Measurements from ENCODE around the gene KLHDC7B. TPM values are rescaled to one million over a fixed set of nuclear protein-coding genes. Genes with fewer than 3 reads are reported as not detected.
A peak's percentile ranks its signal among the peaks of the same experiment; 100 is the strongest.

Gene KLHDC7B
- total RNA-seq, 1 experiment from 2014 or later, result 1.6 TPM

DNA sequence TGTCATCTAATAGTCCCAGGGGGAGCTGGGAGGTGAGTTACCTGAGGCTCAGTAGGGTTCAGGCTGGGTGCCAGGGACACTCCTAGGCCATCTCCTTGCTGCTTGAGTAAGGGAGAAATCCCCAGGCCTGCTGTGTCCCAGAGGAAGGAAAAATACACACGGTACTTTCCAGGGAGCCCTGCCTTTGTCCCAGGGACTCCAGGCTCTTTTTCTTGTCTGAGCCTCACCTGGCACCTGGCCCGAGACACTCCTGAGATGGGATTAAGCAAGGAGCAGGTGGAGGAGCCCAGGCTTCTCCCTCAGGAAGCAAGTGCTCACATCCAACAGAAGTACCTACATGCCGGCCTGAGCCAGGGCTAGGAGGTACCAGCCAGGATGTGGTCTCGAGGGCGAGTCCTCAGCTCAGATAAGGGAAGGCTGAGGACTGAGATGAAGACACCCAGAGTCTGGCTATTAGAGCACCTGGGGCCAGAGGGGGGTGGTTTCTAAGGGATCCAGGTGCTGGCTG lies 899 bp upstream of the KLHDC7B start:
- intact Hi-C loops (cut with micrococcal nuclease; ENCODE audit: unreplicated experiment), result no loop called here
- Mint-ChIP-seq H3K9me3 (ENCODE audit: low read depth, unreplicated experiment) (no peaks in the 10 kb centered on the region), H3K36me3 (ENCODE audit: insufficient read depth, unreplicated experiment) (peaks cover 24% of the 10 kb centered on the region), H3K4me1 (ENCODE audit: low read depth, unreplicated experiment) (peaks cover 39% of the 10 kb centered on the region), H3K4me3 (ENCODE audit: low read depth, unreplicated experiment) (peak overlapping the region; percentile 43), H3K27me3 (ENCODE audit: unreplicated experiment) (no peaks in the 10 kb centered on the region), H3K27ac (ENCODE audit: unreplicated experiment) (peak overlapping the region; percentile 92)
- DNase-seq, result peak; percentile 55
- CTCF ChIA-PET, result interaction anchor here (0.5 to 1.8 kb wide), 4 partner anchors 18 to 89 kb away, joined by 3 to 7 read pairs (median 4); partner anchors contain the start of genes ARSA, SCO2 and SYCE3
- BruUV-seq (replicated peaks), result TSS peak; percentile 44
- TF ChIP-seq, protein P1, sequence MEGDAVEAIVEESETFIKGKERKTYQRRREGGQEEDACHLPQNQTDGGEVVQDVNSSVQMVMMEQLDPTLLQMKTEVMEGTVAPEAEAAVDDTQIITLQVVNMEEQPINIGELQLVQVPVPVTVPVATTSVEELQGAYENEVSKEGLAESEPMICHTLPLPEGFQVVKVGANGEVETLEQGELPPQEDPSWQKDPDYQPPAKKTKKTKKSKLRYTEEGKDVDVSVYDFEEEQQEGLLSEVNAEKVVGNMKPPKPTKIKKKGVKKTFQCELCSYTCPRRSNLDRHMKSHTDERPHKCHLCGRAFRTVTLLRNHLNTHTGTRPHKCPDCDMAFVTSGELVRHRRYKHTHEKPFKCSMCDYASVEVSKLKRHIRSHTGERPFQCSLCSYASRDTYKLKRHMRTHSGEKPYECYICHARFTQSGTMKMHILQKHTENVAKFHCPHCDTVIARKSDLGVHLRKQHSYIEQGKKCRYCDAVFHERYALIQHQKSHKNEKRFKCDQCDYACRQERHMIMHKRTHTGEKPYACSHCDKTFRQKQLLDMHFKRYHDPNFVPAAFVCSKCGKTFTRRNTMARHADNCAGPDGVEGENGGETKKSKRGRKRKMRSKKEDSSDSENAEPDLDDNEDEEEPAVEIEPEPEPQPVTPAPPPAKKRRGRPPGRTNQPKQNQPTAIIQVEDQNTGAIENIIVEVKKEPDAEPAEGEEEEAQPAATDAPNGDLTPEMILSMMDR (IDR thresholded peaks at IDR 0.05; ENCODE audit: unreplicated experiment), result no peak

DNA sequence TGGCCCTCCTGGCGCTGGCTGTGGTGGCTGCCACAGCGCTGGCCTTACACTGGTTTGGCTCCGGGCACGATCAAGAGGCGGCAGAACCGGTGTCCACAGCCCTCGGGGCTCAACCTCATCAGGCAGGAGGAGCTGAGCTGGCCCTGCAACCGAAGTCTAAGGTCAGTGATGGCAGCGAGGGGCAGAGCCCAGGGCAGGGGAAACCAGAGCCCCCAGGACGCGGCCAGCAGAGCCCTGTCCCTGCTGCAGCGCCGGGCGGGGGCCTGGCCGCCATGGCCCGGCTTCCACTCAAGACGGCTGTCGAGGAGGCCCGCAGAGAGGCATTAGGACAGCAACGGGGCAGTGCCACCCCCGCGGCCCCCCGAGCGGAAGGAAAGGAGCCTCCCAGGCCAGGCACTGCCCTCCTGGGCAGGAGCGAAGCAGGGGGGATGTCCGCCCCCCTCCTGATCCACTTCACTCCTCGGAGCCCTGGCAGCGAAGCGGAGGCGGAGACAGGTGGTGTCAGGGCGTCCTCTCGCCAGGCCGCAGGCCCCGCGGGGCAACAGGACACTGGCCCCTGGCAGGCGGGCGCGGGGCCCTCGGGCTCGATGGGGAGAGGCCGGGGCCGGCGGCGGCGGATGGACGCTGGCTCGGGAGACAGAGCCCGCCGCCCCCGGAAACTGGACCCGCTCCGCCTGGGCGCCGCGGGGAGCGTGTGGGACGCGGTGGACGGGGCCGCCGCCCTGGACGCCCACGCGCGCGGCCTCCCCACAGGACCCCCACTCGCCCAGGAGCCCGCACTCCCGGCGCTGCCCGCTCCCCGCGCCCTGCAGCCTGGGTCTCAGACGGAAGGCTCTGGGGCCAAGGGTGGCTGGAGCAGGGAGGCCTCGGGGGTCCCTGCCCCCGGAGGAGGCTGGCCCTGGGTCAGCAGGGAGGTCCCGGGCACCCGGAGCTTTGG lies 895 bp downstream of the KLHDC7B start:
- no TSS peak for BruUV-seq (replicated peaks)
- DNase-seq, result no peak
- TF ChIP-seq, protein P1 (IDR thresholded peaks at IDR 0.05; ENCODE audit: unreplicated experiment), result no peak
- CTCF ChIA-PET, result interaction anchor here (0.5 to 1.8 kb wide), 2 partner anchors 16 to 34 kb away, joined by 7 to 8 read pairs; partner anchors contain the start of gene SYCE3
- Mint-ChIP-seq H3K36me3 (ENCODE audit: insufficient read depth, unreplicated experiment) (peaks cover 13% of the 10 kb centered on the region), H3K27me3 (ENCODE audit: unreplicated experiment) (no peaks in the 10 kb centered on the region), H3K27ac (ENCODE audit: unreplicated experiment) (peak overlapping the region; percentile 92), H3K4me3 (ENCODE audit: low read depth, unreplicated experiment) (peak overlapping the region; percentile 43), H3K9me3 (ENCODE audit: low read depth, unreplicated experiment) (no peaks in the 10 kb centered on the region), H3K4me1 (ENCODE audit: low read depth, unreplicated experiment) (peaks cover 23% of the 10 kb centered on the region)
- intact Hi-C loops (cut with micrococcal nuclease; ENCODE audit: unreplicated experiment), result no loop called here

DNA sequence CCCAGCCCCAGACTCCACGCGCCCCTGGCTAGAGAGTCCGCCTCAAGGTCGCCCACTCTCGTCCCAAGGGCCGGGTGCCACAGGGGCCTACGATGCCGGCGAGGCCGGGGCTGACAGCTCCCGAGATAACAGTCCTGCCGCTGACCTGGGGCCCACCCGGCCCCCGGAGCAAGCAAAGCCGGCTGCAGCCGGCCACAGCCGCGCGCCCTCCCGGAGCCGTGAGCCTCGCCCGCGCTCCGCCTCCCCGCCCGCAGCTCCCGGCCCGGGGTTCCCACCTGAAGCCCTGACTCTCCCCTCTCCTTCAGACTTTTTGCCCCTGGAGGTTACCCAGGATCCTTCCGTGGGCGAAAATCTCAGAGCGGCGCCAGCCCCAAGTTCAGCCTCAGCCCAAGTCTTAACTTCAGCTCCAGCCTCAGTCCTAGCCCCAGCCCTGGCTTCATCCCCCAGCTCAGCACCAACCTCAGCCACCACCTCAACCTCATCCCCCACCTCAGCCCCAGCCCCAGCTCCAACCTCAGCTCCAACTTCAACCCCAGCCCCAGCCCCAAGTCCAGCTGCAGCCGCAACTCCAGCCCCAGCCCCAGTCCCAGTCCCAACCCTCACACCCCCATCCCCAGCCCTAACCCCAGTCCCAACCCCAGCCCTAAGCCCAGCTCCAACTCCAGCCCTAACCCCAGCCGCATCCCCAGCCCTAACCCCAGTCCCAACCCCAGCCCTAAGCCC lies 1.7 kb downstream of the KLHDC7B start:
- TF ChIP-seq, protein P1 (IDR thresholded peaks at IDR 0.05; ENCODE audit: unreplicated experiment), result no peak
- Mint-ChIP-seq H3K4me3 (ENCODE audit: low read depth, unreplicated experiment) (no peak overlapping the region), H3K9me3 (ENCODE audit: low read depth, unreplicated experiment) (no peaks in the 10 kb centered on the region), H3K4me1 (ENCODE audit: low read depth, unreplicated experiment) (peaks cover 19% of the 10 kb centered on the region), H3K36me3 (ENCODE audit: insufficient read depth, unreplicated experiment) (peaks cover 10% of the 10 kb centered on the region), H3K27me3 (ENCODE audit: unreplicated experiment) (no peaks in the 10 kb centered on the region), H3K27ac (ENCODE audit: unreplicated experiment) (no peak overlapping the region)
- CTCF ChIA-PET, result no interaction called here
- no peak for DNase-seq
- BruUV-seq (replicated peaks), result no TSS peak
- intact Hi-C loops (cut with micrococcal nuclease; ENCODE audit: unreplicated experiment), result no loop called here

DNA sequence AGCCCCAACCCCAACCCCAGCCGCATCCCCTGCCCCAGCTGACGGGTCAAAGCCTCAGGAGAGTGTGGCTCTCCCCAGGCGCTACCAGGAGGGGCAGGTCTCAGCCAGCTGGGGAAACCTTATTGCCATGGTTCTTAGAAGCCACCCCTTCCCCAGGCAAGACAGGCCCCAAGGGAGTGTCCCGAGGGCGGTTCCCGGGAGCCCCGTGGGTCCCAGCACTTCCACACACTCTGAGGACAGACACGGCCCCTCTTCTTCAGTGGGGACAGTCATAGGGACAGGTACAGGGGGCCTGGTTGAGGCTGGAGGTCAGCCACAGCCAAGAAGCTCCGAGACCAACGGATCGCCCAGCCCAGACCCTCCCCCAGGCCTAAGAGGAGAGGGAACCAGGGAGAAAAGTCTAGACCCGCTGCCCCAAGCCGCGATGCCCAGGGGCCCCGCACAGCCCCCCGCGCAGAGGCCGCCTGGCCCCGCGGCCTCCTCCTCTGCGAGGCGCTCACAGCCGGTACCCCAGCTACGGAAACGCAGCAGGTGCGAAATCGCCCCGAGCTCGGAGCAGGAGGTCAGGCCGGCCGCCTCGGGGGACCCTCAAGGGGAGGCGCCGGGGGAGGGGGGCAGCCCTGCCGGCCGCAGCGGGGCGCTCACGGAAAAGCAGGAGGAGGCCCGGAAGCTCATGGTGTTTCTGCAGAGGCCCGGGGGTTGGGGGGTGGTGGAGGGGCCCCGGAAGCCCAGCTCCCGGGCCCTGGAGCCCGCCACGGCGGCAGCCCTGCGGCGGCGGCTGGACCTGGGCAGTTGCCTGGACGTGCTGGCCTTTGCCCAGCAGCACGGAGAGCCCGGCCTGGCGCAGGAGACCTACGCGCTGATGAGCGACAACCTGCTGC lies 2.6 kb downstream of the KLHDC7B start:
- Mint-ChIP-seq H3K36me3 (ENCODE audit: insufficient read depth, unreplicated experiment) (peaks cover 10% of the 10 kb centered on the region), H3K4me3 (ENCODE audit: low read depth, unreplicated experiment) (no peak overlapping the region), H3K27me3 (ENCODE audit: unreplicated experiment) (no peaks in the 10 kb centered on the region), H3K4me1 (ENCODE audit: low read depth, unreplicated experiment) (peaks cover 14% of the 10 kb centered on the region), H3K27ac (ENCODE audit: unreplicated experiment) (no peak overlapping the region), H3K9me3 (ENCODE audit: low read depth, unreplicated experiment) (no peaks in the 10 kb centered on the region)
- intact Hi-C loops (cut with micrococcal nuclease; ENCODE audit: unreplicated experiment), result no loop called here
- CTCF ChIA-PET, result no interaction called here
- BruUV-seq (replicated peaks), result no TSS peak
- no peak for DNase-seq
- TF ChIP-seq, protein P1 (IDR thresholded peaks at IDR 0.05; ENCODE audit: unreplicated experiment), result no peak
